ENCODE results near the gene INPPL1.
"Not testable (repeated sequence)": the region's sequence is repeated elsewhere in the genome, so short reads cannot be mapped to it uniquely, and the experiment has no call there.

The INPPL1 gene

GRCh38 chr11:72244361-72245262 is 20.0 kb downstream of the INPPL1 start:
- DNase-seq (ENCODE audit: low read depth): no peak

DNA sequence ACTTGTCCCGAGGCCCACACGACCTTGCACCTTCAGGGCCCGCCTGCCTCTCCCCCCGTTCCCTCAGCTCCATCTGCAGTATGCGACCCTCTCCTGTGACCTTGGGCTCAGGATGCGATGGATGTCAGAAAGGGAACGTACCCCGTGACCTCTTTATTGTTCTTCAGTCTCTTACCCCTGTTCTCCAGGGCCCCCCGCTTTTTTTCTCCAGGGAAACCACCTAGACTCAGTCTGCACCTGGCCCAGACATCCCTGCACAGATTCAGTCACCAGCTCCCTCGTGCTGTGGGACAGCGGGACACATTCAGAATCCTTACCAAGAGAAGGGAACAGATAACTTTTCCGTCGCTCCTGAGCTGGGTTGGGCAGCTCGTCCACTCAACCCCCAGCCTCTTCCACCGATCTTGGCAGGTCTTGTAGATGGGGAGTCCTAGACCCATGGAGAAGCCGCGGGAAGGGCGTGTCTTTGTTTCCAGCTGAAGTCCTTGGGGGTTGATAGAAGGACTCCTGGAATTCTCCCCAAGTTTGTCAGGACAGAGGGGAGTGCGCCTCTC is 20.8 kb downstream of the INPPL1 start:
- DNase-seq (ENCODE audit: low read depth): no peak

DNA sequence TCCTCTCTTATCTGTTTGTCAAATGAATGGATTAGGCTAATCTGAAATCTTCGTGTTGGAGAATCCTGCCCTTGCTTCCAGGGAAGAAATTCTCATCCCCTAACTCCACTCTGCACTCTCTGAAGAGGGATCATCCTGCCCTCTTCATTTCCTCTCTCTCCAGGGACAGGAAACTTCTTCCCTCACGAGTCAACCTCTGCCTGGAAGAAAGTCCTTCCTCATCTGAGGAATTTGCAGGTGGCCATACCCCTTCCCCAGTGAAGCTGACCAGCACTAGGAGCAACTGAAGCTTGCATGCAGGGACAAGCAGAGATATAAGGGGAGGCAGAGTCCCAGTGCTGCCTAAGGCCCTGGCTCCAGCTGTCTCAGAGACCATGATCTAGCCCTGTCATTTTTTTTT is 23.0 kb downstream of the INPPL1 start:
- no peak for DNase-seq (ENCODE audit: low read depth)

- DNase-seq (ENCODE audit: low read depth): no peak
Observed at GRCh38 chr11:72249961-72250360, 25.4 kb downstream of the INPPL1 start.

DNA sequence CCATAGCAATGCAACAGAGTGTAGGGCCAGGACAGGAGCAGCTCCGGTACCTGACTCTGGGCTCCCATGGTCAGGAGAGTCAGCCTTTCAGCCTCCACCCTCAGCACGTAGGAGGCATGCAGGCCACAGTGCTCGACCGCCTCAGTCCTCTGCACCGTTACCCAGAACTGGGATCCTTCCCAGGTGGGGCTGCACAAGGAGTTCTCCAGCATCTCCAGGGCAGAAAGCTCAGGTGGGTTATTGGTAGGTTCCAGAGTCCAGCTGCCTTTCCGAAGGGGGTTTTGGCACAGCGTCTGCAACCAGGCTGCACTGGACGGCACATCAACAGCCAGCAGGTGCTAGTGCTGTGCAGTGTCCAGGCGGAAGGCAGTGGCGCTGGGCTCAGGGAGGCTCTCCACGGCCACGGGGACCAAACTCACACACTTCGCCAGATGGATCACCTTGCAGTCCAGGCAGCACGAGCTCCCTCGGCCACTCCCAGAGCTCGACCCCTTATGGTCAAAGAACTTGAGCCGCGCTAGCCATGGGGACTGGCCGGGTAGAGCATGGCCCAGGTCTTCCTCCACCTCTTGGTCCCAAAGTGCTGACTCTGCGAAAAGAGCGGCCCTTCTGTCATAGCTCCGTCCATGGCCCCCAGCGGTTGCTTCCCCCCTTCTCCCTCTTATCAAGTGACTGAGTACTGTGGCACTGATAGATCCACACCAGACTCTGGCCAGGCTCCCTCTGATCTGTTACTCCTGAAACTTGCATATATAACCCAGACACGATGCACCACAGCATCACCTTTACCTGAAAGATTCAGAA is 26.3 kb downstream of the INPPL1 start:
- no peak for DNase-seq (ENCODE audit: low read depth)

GRCh38 chr11:72251614-72252013 is 27.0 kb downstream of the INPPL1 start:
- no peak for DNase-seq (ENCODE audit: low read depth)

DNA sequence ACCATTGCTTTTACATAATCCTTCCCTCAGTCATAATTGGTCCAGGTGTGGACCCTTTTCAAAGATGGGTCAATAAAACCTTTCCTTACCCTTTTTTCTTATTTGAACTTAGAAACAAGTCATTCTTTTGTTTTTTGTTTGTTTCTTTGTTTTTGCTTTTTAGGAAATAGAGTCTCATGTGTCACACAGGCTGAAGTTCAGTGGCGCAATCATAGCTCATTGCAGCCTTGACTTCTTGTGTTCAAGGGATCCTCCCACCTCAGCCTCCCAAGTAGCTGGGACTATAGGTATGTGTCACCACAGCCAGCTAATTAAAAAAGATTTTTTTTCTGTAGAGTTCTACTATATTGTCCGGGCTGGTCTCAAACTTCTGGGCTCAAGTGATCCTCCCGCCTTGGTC is 28.8 kb downstream of the INPPL1 start:
- DNase-seq (ENCODE audit: low read depth): no peak

DNA sequence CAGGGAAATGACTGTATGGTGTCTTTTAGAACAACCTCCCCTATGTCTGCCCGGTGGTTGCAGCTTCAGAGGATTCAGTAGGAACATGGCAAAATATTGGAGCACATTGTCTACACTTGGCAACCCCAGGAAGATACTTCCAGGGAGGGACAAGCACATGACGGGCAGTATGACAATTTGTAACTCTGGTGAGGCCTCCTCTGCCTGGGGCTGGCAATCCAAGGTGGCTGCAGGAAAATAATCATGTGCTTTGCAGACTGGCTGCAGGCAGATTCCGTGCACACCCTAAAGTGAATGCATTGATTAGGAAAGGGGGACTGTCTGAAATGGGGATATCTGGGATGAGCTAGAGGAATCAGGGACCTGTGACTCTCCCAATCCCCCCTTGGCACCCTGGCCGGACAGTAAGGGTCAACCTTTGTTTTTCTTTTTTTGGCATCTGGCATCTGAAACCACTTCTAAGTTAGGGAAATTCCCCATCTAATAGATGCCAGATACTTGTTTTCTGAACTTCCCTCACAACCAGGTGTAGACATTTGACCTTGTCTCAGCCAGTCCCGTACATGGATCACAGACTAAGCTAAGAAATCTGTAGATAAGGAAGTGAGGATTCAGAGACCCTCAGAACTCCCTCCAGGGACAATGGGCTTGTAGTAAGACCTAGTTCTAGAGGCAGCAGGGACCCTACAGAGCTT is 29.9 kb downstream of the INPPL1 start:
- DNase-seq (ENCODE audit: low read depth): no peak

DNA sequence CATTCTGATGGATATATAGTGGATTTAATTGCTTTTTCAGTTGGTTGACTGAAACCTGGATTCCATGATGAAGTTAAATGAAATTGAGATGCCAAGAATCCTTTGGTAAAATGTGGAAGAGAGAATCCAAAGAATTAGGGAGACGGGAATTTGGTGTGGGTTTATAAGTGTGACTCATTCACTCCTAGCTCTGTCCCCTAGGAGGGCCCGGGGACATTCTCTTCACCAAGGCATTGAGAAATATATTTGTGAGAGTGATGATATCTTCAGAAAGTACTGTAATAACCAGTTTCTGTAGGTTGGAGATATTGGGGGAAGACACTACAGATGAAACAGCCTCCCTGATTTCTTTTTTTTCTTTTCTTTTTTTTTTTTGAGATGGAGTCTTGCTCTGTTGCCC is 33.0 kb downstream of the INPPL1 start:
- DNase-seq (ENCODE audit: low read depth): no peak

- no peak for DNase-seq (ENCODE audit: low read depth)
Observed at GRCh38 chr11:72259490-72259889, 34.9 kb downstream of the INPPL1 start.

DNA sequence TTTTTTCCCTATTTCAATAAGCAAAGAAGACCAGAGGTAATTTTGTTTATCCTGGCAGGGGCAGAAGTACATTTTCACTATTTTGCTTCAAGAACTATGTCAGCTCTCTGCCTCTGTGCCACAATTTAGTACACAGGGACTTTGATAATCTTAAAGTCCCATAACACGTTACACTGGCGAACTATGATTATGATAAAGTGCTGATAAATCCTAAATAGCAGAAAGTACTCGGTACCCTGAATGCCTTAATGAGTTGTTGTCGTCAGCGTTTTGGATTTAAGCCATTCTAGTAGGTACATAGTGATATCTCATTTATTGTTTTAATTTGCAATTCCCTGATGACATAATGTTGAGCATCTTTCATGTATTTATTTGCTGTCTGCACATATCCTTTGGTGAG is 36.0 kb downstream of the INPPL1 start:
- no peak for DNase-seq (ENCODE audit: low read depth)

DNA sequence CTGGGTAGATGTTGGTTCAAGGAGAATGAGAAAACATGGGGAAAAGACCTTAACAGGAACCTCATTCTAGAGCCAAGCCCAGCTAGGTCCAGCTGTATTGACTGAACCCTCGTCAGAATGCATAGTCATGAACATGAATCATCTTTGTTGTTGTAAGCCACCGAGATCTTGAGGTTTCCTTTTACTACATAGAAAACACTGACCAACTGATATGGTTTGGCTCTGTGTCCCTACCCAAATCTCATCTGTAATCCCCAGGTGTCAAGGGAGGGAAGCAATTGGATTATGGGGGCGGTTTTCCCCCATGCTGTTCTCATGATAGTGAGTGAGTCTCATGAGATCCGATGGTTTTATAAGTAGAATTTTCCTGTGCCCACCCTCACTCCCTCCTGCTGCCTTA is 38.8 kb downstream of the INPPL1 start:
- peak; percentile 45 for DNase-seq (ENCODE audit: low read depth)

DNA sequence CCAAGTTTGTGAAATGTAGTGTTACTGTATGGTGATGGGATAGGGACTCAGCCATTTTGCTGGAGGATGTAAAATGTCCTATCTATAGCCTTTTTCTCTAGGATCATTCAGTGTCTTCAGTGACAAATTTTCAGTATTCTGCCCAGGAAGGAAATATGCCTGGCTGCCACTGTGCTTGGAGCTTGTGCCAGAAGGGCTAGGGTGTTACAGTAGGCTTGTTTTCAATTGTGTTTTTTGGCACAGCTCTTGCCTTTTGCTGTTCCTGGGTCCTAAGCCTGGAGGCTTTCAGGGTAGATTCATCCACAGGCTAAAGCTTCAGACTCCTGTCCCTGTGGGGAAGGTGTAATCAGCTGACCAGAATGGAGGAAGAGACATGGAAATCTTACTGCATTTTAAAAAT is 41.4 kb downstream of the INPPL1 start:
- DNase-seq (ENCODE audit: low read depth): no peak

DNA sequence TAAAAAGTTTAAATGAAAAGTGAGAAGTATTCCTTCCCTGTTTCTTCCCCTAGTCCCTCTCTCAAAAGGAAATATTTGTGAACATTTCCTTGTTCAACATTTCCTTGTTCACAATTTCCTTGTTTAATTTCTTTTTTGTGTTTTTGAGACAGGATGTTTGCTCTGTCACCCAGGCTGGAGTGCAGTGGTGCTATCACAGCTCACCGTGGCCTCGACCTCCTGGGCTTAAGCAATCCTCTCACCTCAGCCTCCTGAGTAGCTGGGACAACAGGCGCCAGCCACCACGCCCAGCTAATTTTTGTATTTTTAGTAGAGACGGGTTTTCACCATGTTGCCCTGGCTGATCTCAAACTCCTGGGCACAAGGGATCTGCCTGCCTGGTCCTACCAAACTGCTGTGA is 42.4 kb downstream of the INPPL1 start:
- not testable (repeated sequence) for DNase-seq (ENCODE audit: low read depth)

DNA sequence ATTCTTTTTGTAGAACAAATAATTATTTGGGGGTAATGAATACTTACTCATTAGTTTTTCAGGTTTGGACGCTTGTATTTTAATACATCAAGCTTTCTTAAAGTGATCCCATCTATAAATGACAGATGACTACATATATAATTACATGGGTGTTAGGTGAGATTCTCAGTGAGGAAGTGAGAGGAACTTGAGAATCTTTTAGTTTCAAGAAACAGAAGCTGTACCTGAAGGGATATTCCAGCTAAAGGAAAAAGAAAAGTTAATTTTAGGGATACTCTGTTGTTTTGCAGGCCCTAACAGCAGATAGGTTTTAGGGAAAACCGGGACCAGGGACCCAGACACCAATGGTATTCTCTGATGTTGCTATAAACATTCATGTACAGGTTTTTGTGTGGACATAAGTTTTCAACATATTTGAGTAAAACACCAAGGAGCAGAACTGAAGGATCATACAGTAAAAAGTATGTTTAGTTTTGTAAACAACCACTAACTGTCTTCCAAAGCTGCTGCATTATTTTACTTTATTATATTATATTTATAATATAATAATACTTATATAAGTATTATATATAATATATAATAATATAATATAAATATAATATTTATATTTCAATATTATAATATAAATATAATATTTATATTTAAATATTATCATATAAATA is 43.5 kb downstream of the INPPL1 start:
- no peak for DNase-seq (ENCODE audit: low read depth)

DNA sequence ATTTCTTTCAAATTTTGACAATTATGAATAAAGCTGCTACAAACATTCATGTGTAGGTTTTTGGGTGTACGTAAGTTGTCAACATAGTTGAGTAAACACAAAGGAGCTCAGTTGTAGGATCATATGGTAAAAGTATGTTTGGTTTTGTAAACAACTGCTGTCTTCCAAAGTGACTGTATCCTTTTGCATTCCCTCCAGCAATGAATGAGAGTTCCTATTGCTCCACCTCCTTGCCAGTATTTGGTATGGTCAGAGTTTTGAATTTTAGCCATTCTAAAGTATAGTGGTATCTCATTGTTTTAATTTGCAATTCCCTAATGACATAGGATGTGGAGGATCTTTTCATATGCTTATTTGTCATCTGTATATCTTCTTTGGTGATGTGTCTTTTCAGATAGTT is 47.4 kb downstream of the INPPL1 start:
- DNase-seq (ENCODE audit: low read depth): no peak

- DNase-seq (ENCODE audit: low read depth): no peak
Observed at GRCh38 chr11:72274435-72274834, 49.9 kb downstream of the INPPL1 start.

GRCh38 chr11:72278905-72279304 is 54.3 kb downstream of the INPPL1 start:
- DNase-seq (ENCODE audit: low read depth): peak; percentile 30

GRCh38 chr11:72280037-72280436 is 55.5 kb downstream of the INPPL1 start:
- no peak for DNase-seq (ENCODE audit: low read depth)

- DNase-seq (ENCODE audit: low read depth): no peak
Observed at GRCh38 chr11:72280726-72281315, 56.3 kb downstream of the INPPL1 start.

GRCh38 chr11:72283947-72284346 is 59.4 kb downstream of the INPPL1 start:
- no peak for DNase-seq (ENCODE audit: low read depth)
